ENCODE results near the gene EIF3CL. TPM values are rescaled to one million over a fixed set of nuclear protein-coding genes. Genes with fewer than 3 reads are reported as not detected.
"Not testable (repeated sequence)": the region's sequence is repeated elsewhere in the genome, so short reads cannot be mapped to it uniquely, and the experiment has no call there.

Gene EIF3CL
- total RNA-seq, 6 donors from 2014 or later = 44.6 to 235 (median 112) TPM

DNA sequence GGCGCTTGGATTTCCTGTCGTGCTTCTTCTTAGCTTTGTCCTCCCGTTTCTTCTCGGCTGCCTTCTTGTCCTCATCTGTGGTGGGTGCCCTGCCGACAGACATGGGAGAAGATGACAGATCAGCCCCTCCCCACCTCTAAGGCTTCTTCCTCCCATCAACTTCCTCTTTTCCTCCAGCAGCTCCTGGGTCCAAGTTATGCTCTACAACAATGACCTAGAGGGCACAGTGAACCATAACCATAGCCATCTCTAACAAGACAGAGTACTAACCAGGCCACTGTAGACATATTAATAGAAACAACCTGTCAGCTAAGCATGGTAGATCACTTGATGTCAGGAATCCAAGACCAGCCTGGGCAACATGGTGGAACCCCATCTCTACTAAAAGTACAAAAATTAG is 11.6 kb downstream of the EIF3CL start:
- not testable (repeated sequence) for H3K36me3 ChIP-seq; H3K4me1 ChIP-seq; H3K9me3 ChIP-seq; H3K27ac ChIP-seq; H3K27me3 ChIP-seq; DNase-seq; ATAC-seq (ENCODE audit: low FRiP score in 2 of 2); H3K4me3 ChIP-seq
- whole genome bisulfite sequencing, 2 donors = no CpG with 5 or more reads among the region's 5 CpGs

DNA sequence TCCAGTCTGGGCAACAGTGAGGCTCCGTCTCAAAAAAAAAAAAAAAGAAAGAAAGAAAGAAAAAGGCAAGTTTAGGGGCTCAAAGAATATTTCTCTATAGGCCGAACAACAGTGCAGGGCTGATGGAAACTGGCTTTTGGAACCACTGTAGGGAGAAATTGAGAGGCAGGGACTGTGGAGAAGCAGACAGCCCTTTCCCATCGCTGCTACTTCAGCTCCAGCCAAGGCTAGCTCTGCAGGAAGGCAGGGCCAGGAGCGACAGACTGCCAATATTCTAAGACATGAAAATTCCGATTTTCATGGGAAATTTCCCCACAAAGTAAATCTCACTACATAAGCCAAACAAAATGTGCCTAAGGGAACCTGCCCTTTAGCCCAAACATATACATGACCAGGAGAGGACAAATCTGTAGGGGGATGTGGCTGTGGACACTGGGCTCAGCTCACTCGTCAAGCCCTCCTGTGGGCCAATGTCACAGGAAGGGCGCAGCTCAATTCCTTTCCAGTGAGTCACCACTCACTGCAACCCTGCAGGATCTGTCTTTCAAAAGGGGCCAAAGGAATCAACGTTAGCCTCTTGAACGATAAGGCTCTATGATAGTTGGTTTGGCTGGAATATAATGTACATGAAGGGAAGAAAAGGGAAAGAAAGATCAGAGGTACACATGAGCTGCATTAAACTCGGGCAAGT is 21.3 kb downstream of the EIF3CL start:
- not testable (repeated sequence) for H3K9me3 ChIP-seq, H3K27ac ChIP-seq, H3K4me1 ChIP-seq, H3K27me3 ChIP-seq, H3K36me3 ChIP-seq, DNase-seq, H3K4me3 ChIP-seq
- peak in 1 of 2 donors; percentile 61 for ATAC-seq (ENCODE audit: low FRiP score in 2 of 2)
- 80% methylated on average over 1 of the region's 10 CpGs; no CpG with 5 or more reads in 1 of the 2 donors for WGBS, 2 donors

DNA sequence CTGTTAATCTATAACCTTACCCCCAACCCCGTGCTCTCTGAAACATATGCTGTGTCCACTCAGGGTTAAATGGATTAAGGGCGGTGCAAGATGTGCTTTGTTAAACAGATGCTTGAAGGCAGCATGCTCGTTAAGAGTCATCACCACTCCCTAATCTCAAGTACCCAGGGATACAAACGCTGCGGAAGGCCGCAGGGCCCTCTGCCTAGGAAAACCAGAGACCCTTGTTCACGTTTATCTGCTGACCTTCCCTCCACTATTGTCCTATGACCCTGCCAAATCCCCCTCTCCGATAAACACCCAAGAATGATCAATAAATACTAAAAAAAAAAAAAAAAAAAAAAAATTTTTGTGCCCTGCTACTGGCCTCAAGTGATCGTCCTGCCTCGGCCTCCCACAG is 25.8 kb downstream of the EIF3CL start:
- not testable (repeated sequence) for ATAC-seq (ENCODE audit: low FRiP score in 2 of 2); H3K4me1 ChIP-seq; H3K9me3 ChIP-seq; H3K4me3 ChIP-seq; H3K27me3 ChIP-seq; DNase-seq; H3K27ac ChIP-seq; H3K36me3 ChIP-seq
- 66 to 89% methylated on average over 5 to 8 of the region's 10 CpGs for WGBS, 2 donors

DNA sequence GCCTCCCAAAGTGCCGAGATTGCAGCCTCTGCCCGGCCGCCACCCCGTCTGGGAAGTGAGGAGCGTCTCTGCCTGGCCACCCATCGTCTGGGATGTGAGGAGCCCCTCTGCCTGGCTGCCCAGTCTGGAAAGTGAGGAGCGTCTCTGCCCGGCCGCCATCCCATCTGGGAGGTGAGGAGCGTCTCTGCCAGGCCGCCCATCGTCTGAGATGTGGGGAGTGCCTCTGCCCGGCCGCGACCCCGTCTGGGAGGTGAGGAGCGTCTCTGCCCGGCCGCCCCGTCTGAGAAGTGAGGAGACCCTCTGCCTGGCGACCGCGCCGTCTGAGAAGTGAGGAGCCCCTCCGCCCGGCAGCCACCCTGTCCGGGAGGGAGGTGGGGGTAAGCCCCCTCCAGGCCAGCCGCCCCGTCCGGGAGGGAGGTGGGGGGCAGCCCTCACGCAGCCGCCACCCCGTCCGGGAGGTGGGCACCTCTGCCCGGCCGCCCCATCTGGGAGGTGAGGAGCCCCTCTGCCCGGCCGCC is 26.5 kb downstream of the EIF3CL start:
- ATAC-seq (ENCODE audit: low FRiP score in 2 of 2); H3K4me3 ChIP-seq; H3K27me3 ChIP-seq; H3K27ac ChIP-seq; H3K9me3 ChIP-seq; H3K36me3 ChIP-seq; H3K4me1 ChIP-seq: not testable (repeated sequence)
- WGBS, 2 donors = no CpG with 5 or more reads among the region's 38 CpGs
- DNase-seq = peak in 1 of 2 donors; percentile 56

DNA sequence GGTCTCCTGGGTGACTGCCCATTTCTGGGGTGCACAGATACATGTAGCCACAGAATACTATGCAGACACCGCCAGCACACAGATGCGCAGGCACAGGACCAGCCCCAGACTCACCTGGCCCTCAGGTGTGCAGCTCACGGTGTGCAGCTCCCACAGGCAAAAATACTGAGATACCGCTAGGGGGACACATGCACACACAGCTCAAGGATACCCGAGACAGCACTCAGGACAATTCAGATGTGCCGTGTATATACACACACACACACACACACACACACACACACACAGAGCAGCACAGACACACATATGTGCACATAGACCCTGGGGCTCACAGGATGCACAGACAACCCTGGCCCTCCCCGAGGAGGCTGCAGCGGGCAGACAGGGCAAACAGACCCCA is 28.5 kb downstream of the EIF3CL start:
- no CpG with 5 or more reads among the region's 8 CpGs for WGBS, 2 donors
- not testable (repeated sequence) for H3K27me3 ChIP-seq; ATAC-seq (ENCODE audit: low FRiP score in 2 of 2); DNase-seq; H3K9me3 ChIP-seq; H3K36me3 ChIP-seq; H3K4me1 ChIP-seq; H3K27ac ChIP-seq; H3K4me3 ChIP-seq

DNA sequence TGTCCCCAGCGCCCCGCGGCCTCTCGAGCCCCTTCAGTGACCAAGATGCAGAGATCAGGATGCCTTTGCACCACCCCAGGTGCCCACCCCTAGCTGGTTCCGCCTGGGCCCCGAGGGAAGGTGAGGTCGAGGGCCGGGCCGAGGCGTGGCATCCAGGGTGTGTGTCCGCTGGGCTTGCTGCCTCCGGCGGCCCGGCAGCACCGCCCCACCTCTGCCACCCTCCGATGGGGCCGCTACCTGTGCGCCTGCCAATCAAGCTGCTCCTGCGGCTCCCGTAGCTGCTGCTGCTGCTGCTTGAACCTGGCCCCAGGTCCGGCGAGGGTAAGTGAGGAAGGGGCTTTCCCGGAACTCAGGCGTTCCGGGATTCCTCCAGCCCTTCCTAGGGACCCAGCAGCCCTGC is 29.4 kb downstream of the EIF3CL start:
- H3K4me3 ChIP-seq, H3K36me3 ChIP-seq, H3K27ac ChIP-seq, H3K9me3 ChIP-seq, H3K27me3 ChIP-seq, H3K4me1 ChIP-seq: not testable (repeated sequence)
- DNase-seq (peak in 1 of 2 donors; percentile 8), ATAC-seq (ENCODE audit: low FRiP score in 2 of 2) (peak in 1 of 2 donors; percentile 55)
- no CpG with 5 or more reads among the region's 25 CpGs for WGBS, 2 donors

DNA sequence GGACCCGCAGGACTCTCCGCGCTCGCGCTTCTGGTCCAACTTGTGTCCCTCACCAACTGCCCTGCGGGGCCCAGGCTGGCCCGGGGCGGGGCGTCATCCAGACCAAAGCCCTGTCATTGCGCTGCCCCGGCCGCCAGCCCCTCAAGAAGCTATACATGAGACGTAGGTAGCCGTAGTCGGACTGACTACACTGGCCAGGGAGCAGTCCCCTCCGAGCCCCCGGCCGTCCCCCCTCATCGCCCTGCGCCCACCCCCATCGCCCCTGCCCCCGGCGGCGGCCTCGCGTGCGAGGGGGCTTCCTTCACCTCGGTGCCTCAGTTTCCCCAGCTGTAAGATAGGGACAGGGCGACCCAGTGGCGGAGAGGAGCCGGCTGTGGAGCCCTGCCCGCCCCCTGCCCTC is 35.7 kb downstream of the EIF3CL start:
- ATAC-seq (ENCODE audit: low FRiP score in 2 of 2); H3K4me1 ChIP-seq; H3K27ac ChIP-seq; H3K27me3 ChIP-seq; H3K9me3 ChIP-seq; H3K4me3 ChIP-seq; H3K36me3 ChIP-seq: not testable (repeated sequence)
- DNase-seq = peak; percentile 8 to 73
- WGBS, 2 donors = 38% methylated on average over 11 of the region's 32 CpGs; no CpG with 5 or more reads in 1 of the 2 donors

DNA sequence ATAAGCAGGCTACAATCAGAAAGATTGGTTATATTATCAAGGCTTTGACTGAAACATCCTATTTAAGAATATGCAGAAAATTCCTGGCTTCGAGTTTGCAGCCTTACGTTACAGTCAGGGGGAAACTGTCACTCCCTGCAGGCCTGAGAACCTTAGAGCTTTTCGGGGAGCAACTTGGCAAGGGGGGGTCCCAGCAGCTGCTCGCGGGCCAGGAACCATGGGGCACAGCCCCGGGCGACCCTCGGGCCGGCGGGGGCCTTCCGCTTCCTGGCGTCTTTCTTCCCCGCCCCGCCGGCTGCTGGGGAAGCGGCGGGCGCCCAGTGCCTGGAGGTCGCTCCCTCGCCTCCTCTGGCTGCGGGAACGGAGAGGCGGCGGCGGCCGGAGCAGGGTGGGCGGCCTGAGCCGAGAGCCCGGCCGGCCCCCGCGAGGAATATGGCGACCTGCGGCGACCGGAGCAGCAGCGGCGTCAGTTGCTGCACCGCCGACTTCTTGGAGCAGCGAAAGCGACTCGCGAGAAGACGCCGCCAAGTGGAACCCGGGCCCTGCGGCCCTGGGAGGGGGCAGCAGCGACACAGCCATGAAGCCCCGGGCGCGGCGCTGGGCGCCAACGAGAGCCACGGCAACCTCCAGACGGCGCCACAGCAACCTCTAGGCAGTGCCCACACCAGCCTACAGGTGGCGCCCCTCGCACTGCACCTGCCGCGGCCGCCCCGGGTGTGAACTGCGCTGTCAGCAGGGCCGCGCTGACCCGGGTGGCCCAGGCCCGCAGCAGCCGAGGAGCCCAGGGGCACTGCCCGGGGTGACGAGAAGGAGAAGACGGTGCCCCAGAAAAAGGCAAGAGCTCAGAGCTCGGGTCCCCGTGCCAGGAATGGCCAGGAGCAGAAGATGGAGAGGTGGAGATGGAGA is 39.1 kb downstream of the EIF3CL start:
- H3K36me3 ChIP-seq, H3K27ac ChIP-seq, H3K4me1 ChIP-seq, H3K9me3 ChIP-seq, H3K4me3 ChIP-seq, H3K27me3 ChIP-seq: not testable (repeated sequence)
- DNase-seq = peak in 1 of 2 donors; percentile 58
- peak; percentile 99 to 100 for ATAC-seq (ENCODE audit: low FRiP score in 2 of 2)
- 1% methylated on average over 6 of the region's 75 CpGs; no CpG with 5 or more reads in 1 of the 2 donors for whole genome bisulfite sequencing, 2 donors

DNA sequence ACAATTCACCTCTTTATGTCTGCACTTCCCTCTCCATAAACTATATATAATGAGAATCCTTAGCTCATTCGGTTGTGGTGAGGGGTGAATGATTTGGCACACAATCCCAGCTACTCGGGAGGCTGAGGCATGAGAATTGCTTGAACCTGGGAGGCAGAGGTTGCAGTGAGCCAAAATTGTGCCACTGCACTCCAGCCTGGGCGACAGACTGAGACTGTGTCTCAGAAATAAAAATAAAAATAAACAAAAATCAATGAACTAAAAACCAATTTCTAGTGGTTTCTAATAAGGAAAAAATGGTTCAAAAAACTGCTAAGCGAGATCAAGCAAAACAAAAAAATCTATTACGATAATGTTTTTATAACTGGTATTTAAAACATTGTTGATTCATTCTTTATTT is 40.2 kb downstream of the EIF3CL start, which contains the start of gene NPIPB6:
Gene NPIPB6 (minus strand): TSS at position 101 of the 400 bp plus-strand sequence. CDS start 686 bp downstream, outside the sequence.
- ATAC-seq (ENCODE audit: low FRiP score in 2 of 2); H3K27me3 ChIP-seq; H3K9me3 ChIP-seq; H3K4me3 ChIP-seq; H3K36me3 ChIP-seq; DNase-seq; H3K27ac ChIP-seq; H3K4me1 ChIP-seq: not testable (repeated sequence)
- no CpG with 5 or more reads among the region's 5 CpGs for WGBS, 2 donors

DNA sequence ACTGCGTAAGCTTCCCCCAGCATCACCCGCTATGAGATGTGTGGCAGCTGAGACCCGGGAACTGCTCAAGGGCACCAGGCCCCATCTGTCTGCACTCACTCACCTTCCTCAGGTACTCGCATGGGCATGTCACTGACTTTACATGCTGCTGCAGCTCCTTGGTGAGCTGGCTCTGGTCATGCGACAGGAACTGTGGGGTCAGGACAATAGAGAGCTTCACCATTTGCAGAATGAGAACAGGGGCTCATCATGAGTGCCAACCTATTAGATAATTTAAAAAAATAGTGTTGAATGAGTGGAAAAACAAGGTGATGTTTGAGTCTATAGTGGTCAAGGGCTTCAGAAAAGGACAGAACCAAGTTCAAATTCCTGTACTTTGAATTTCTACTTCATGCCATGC is 41.0 kb downstream of the EIF3CL start:
- H3K36me3 ChIP-seq; ATAC-seq (ENCODE audit: low FRiP score in 2 of 2); DNase-seq; H3K27me3 ChIP-seq; H3K27ac ChIP-seq; H3K9me3 ChIP-seq; H3K4me1 ChIP-seq; H3K4me3 ChIP-seq: not testable (repeated sequence)
- WGBS, 2 donors = 83% methylated on average over 1 of the region's 5 CpGs; no CpG with 5 or more reads in 1 of the 2 donors

DNA sequence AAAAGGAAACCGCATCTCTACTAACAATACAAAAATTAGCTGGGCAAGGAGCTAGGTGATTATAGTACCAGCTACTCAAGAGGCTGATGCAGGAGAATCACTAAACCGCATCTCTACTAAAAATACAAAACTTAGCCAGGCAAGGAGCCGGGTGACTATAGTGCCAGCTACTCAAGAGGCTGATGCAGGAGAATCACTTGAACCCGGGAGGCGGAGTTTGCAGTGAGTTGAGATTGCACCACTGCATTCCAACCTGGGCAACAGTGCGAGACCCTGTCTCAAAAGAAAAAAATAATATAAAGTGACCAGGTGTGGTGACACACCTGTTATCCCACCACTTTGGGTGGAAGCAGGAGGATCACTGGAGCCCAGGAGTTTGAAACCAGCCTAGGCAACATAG is 65.4 kb downstream of the EIF3CL start:
- 76 to 79% methylated on average over 5 to 6 of the region's 6 CpGs for WGBS, 2 donors
- H3K4me1 ChIP-seq; H3K27ac ChIP-seq; H3K27me3 ChIP-seq; H3K9me3 ChIP-seq; H3K4me3 ChIP-seq; DNase-seq; H3K36me3 ChIP-seq; ATAC-seq (ENCODE audit: low FRiP score in 2 of 2): not testable (repeated sequence)

DNA sequence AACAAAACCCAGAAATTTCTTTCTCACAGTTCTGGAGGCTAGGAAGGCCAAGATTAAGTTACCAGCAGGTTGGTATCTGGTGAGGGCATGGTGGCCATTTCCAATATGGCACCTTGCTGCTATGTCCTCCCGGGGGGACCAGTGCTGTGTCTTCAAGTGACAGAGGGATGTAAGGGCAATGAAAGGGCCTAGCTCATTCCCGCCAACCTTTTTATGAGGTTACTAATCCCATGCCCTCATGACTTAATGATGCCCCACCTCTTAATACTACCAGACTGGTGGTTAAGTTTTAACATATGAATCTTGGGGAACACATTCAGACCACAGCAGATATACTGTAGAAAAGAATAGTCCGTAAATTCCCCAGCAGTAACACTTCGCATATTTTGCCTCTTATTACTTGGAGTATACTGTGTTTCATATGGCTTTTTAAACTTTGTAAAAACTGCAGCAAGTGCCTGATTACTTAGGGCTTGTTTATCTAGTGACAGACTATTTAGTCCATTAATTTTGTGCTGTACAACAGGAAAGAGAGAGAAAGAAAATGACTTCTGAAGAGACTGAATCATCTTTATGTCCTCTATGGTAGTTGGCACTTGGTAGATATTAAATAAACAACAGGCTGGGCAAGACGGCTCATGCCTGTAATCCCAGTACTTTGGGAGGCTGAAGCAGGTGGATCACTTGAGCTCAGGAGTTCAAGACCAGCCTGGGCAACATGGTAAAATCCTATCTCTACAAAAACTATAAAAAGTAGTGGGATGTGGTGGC is 66.5 kb downstream of the EIF3CL start:
- H3K9me3 ChIP-seq; H3K27ac ChIP-seq; H3K36me3 ChIP-seq; H3K4me1 ChIP-seq; ATAC-seq (ENCODE audit: low FRiP score in 2 of 2); H3K27me3 ChIP-seq; DNase-seq; H3K4me3 ChIP-seq: not testable (repeated sequence)
- 67 to 81% methylated on average over 3 to 5 of the region's 5 CpGs for WGBS, 2 donors
